RWPE1 (cell line): Measurements from ENCODE around the gene BTBD19.
A peak's percentile ranks its signal among the peaks of the same experiment; 100 is the strongest.

Experiments used
- CTCF ChIA-PET: fragments of 350-600 bp; sonication (Branson Sonifier 250); formaldehyde crosslinking; extraction: SDS; loops from one replicate; lab custom pipeline; 2021; lab: Yijun Ruan, JAX
- POLR2A ChIA-PET: fragments of 400-600 bp; formaldehyde crosslinking; extraction: SDS; loops from one replicate; lab custom pipeline; 2020; ENCODE audit warnings: antibody characterized with exemption; ENCODE audit not compliant: low non-redundant PET; lab: Yijun Ruan, JAX
- DNase-seq: peaks from one replicate; pipeline ENCODE4 v3.0.0; 2012; ENCODE audit warnings: low spot score
- H3K27ac ChIP-seq: fragments of 450-650 bp; 2 replicates; pipeline ENCODE4 v1.5.1; 2017
- TF ChIP-seq, protein P1 (sequence below): fragments of 450-650 bp; conservative IDR thresholded peaks from 2 replicates; pipeline ENCODE4 v1.5.1; 2017; ENCODE audit warnings: low read depth, mild to moderate bottlenecking

Gene BTBD19

DNA sequence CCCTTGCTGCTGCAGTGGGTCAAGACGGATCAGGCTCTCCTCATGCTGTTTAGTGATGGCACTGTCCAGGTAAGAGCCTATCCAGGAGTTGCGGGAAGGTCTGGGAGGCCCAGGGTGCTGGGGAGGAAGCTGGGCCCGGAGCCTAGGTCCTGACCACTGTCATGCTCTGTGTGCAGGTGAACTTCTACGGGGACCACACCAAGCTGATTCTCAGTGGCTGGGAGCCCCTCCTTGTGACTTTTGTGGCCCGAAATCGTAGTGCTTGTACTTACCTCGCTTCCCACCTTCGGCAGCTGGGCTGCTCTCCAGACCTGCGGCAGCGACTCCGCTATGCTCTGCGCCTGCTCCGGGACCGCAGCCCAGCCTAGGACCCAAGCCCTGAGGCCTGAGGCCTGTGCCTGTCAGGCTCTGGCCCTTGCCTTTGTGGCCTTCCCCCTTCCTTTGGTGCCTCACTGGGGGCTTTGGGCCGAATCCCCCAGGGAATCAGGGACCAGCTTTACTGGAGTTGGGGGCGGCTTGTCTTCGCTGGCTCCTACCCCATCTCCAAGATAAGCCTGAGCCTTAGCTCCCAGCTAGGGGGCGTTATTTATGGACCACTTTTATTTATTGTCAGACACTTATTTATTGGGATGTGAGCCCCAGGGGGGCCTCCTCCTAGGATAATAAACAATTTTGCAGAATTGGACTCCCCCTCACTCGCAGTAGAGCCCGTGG, 2.9 kb upstream of the BTBD19 start:
- peak overlapping the region; percentile 99 for H3K27ac ChIP-seq
- CTCF ChIA-PET: no interaction called here
- DNase-seq: no peak
- POLR2A ChIA-PET: no interaction called here
- TF ChIP-seq, protein P1, sequence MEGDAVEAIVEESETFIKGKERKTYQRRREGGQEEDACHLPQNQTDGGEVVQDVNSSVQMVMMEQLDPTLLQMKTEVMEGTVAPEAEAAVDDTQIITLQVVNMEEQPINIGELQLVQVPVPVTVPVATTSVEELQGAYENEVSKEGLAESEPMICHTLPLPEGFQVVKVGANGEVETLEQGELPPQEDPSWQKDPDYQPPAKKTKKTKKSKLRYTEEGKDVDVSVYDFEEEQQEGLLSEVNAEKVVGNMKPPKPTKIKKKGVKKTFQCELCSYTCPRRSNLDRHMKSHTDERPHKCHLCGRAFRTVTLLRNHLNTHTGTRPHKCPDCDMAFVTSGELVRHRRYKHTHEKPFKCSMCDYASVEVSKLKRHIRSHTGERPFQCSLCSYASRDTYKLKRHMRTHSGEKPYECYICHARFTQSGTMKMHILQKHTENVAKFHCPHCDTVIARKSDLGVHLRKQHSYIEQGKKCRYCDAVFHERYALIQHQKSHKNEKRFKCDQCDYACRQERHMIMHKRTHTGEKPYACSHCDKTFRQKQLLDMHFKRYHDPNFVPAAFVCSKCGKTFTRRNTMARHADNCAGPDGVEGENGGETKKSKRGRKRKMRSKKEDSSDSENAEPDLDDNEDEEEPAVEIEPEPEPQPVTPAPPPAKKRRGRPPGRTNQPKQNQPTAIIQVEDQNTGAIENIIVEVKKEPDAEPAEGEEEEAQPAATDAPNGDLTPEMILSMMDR: no peak

DNA sequence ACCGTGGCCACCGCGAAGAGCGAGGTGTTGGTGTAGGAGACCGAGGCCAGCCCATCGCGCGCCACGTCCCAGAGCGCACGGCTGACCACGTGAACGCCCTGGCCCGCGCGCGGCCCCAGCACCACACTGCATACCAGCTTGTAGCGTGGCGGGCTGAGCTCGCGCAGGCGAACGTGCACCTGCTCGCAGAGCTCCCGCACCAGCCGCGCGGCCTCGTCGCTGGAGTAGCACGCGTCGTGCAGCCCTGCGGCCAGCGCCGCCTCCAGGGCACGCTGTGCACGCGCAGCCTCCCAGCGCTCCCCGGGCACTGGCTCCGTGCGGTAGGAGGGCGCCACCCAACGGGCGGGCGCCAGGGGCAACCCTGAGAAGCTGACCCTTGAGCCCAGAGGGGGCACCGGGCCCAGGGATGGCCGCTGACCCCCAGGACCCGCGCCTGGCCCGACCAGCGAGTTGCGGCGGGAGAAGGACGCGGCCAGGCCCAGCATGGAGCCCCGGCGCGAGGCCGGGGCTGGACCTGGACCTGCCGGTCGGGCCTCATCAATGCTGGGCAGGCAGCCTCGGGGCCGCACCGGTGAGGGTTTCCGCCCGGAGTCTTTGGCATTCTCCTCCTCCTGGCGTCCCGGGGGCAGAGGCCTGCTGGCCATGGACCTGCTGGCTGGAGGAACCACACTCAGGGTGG, 2.2 kb upstream of the BTBD19 start:
- no peak for DNase-seq
- TF ChIP-seq, protein P1: no peak
- peak overlapping the region; percentile 99 for H3K27ac ChIP-seq
- ChIA-PET CTCF (interaction anchor here (0.6 kb wide), 1 partner anchor 384 kb away, joined by 8 read pairs; no protein-coding TSS in a partner anchor), POLR2A (no interaction called here)

DNA sequence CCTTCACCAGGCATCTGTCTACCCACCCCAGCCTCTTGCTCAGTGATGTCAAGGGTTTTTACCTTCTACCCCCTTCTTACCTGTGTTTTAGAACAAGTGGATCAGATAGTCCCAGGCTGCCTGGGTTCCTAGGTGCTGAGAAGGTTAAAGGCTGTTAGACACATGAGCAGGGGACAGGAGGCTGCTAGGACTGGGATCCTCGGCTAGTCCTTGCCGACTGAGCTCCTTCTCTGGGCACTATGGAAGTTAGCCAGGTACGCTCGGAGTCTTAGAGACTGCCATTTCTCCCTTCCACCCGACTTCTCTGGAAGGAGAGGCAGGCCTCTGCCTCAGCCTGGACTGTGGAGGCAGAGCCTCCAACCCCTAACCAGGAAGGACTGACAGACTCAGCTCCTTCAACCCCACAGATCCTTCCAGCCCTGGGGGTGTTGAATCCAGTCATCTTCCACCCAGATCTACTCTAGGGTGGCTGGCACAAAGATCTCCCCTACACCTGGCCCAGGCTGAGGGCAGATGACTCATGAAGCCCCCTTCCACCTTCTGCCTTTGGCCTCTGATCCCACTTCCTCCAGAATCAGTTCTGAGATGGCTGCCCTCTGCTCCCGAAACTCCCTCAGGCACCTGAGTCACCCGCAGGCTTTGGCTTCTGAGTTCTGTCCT, 1.5 kb upstream of the BTBD19 start, which contains the start of gene DYNLT4:
Gene DYNLT4 (minus strand): TSS at position 648 of the 660 bp plus-strand sequence. CDS start 683 bp downstream, outside the sequence.
- no peak for DNase-seq
- POLR2A ChIA-PET: no interaction called here
- H3K27ac ChIP-seq: peak within 1 kb of the TSS; percentile 99
- CTCF ChIA-PET: interaction anchor here (0.6 to 0.7 kb wide), 2 partner anchors 384 to 684 kb away, joined by 3 to 8 read pairs; no protein-coding TSS in a partner anchor
- TF ChIP-seq, protein P1: no peak

DNA sequence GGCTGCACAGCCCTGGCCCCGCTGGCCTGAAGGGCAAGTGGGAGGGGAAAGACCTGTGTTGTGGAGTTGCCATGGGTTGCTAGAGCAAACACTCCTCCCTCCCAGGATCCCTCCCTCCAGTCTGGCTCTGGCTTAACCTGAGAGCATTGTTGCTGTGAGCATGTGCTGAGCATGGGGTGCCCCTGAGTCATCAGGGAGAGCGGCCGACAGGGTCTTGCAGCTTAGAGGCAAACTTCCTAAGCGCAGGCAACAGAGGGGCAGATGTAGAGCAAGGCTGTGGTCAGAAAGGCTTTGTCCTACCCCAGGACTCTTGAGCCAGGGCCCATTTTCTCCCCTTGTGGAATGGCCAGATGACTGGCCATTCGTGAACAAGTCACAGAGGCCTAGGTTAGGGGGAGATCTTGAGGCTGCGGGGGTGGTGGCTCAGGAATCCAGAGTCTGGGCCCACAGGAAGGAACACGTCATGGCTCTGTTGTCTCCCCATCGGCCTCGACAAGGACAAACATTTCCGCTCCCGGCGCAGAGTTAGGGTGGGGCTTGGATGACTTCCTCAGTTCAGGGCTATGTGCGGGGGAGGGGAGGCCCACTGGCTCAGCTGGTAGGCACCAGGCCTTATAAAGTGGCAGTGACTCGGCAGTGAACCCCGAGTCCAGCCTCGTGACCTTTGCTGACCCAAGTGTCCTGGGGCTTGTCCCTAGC, 810 bp upstream of the BTBD19 start:
- ChIA-PET CTCF (interaction anchor here (0.5 to 0.7 kb wide), 3 partner anchors 52 to 683 kb away, joined by 3 to 4 read pairs (median 3); no protein-coding TSS in a partner anchor), POLR2A (interaction anchor here (0.6 kb wide), 1 partner anchor 12 kb away, joined by 3 read pairs; no protein-coding TSS in a partner anchor)
- H3K27ac ChIP-seq: peak overlapping the region; percentile 99
- TF ChIP-seq, protein P1: no peak
- peak; percentile 96 for DNase-seq

GRCh38 chr1:44808938-44809917, 905 bp downstream of the BTBD19 start:
- POLR2A ChIA-PET: interaction anchor here (1.0 kb wide), 1 partner anchor 9 kb away, joined by 4 read pairs; the partner anchor contains the start of gene PLK3
- DNase-seq: no peak
- TF ChIP-seq, protein P1: no peak
- CTCF ChIA-PET: interaction anchor here (0.6 to 1.1 kb wide), 3 partner anchors 12 to 163 kb away, joined by 3 to 4 read pairs (median 4); no protein-coding TSS in a partner anchor
- H3K27ac ChIP-seq: peak overlapping the region; percentile 99
